HG02610 (cell line): ENCODE data around the gene PNMA8B.
"Not testable (repeated sequence)": the region's sequence is repeated elsewhere in the genome, so short reads cannot be mapped to it uniquely, and the experiment has no call there.

ENCODE experiments used
- ATAC-seq: cut with Tn5 transposase; IDR thresholded peaks from one replicate; pipeline ENCODE4 v1.9.1; 2021; ENCODE audit warnings: mild to moderate bottlenecking, moderate library complexity; ENCODE audit not compliant: unreplicated experiment

The PNMA8B gene

GRCh38 chr19:46495786-46496099, at the start of gene PNMA8B:
Gene PNMA8B, minus strand, starts transcription at chr19:46495867. Its CDS starts 402 bp downstream, at chr19:46495465.
- ATAC-seq, result no peak

DNA sequence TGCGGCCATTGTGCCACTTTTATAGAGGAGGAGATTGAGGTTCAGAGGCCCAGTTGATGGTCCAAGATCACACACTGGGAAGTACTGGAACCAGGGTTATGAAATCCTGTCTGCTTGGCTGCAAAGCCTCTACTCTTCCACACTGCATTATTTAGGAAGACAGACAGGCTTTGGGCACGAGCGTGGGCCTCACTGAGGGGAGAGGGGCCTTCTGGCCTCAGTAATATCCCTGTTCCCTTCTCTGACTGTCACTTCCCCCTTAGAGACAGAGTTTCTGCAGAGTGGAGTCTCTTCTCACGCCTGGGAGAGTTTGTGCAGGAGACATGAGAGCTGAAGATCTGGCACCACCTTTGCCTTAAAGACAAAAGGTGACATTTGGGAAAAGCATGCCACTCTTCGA, 49.0 kb upstream of the PNMA8B start:
- ATAC-seq, result no peak

GRCh38 chr19:46542428-46543230, 47.0 kb upstream of the PNMA8B start:
- ATAC-seq, result no peak

DNA sequence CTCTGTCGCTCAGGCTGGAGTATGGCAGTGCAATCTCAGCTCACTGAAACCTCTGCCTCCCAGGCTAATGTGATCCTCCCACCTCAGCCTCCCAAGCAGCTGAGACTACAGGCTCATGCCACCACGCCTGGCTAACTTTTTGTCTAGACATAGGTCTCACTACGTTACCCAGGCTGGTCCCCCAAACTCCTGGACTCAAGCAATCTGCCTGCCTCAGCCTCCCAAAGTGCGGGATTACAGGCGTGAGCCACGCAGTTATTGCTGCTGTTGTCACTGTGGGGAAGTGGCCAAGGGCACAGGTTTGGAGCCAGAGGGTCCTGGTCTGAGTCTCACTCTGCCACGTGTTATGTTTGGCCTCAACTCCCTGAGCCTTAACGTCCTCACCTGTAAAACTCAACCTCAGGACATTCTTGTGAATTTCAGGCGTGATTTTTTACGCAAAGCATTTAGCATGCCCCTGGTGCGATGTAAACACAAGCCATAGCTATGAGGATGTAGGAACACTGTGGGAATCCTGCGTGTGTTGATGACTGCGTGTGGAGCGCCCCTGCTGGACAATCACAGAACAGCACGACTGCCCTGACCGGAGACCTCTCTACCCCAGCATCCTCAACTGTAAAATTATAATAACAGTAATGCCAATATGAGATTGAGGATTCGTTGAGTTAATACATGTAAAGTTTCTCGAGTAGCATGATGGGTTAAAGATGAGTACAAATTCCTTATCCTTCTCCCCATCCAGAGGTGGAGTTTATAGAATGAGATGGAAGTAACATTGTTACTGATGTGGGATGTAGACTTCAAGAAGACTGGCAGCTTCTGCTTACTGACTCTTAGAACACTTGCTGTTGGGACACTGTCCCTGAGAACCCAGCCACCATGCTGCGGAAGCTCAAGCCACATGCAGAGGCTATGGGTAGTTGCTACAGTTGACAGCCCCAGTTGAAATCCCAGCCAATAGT, 41.8 kb upstream of the PNMA8B start:
- no peak for ATAC-seq

- ATAC-seq, result no peak
Observed at GRCh38 chr19:46536391-46536790, 40.7 kb upstream of the PNMA8B start.

DNA sequence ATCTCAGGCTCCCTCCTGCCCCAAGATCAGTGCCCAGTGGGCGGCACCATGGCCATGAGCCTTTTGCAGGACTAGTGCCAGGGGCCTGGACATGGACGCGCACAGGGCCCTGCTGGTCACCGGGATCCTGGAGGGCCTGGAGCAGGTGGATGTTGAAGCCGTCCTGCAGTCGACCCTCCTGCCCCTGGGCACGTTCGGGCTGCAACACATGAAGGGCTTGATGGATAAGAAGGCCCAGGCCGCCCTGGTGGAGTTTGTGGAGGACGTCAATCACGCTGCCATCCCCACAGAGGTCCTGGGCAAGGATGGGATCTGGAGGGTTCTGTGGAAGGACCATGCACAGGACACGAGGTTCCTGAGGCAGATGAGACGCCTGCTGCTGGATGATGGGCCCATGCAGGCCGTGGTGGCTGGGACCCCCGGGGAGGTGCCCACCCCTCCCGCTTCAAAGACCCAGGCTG, 38.0 kb upstream of the PNMA8B start:
- ATAC-seq, result no peak

DNA sequence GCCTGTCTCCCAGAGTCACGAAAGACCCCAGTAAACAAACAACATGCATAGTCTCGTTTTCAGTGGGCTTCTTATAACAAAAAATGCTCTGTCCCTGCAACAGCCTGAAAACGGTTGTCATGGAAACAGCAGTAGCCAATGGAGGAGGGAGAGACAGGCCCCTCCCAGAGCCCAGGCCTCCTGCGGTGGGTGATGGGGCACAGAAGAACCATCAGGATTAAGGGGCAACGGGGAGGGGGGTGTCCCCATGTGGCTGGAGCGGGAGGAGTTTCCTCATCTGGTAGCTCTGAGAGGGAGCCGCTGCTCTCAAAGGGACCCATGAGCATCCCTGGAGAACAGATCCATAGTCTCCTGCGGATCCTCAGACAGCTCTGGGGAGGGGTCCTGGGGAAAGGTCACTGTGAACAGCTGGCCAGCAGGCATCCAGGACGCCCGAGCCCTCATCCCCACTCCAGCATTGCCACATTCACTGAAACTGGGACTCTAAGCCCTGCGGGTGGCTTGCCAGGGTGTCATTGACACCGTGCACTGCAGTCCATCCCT, 37.5 kb upstream of the PNMA8B start:
- no peak for ATAC-seq

- ATAC-seq, result no peak
Observed at GRCh38 chr19:46530636-46531035, 35.0 kb upstream of the PNMA8B start.

GRCh38 chr19:46529622-46530451, 34.2 kb upstream of the PNMA8B start:
- ATAC-seq, result no peak

DNA sequence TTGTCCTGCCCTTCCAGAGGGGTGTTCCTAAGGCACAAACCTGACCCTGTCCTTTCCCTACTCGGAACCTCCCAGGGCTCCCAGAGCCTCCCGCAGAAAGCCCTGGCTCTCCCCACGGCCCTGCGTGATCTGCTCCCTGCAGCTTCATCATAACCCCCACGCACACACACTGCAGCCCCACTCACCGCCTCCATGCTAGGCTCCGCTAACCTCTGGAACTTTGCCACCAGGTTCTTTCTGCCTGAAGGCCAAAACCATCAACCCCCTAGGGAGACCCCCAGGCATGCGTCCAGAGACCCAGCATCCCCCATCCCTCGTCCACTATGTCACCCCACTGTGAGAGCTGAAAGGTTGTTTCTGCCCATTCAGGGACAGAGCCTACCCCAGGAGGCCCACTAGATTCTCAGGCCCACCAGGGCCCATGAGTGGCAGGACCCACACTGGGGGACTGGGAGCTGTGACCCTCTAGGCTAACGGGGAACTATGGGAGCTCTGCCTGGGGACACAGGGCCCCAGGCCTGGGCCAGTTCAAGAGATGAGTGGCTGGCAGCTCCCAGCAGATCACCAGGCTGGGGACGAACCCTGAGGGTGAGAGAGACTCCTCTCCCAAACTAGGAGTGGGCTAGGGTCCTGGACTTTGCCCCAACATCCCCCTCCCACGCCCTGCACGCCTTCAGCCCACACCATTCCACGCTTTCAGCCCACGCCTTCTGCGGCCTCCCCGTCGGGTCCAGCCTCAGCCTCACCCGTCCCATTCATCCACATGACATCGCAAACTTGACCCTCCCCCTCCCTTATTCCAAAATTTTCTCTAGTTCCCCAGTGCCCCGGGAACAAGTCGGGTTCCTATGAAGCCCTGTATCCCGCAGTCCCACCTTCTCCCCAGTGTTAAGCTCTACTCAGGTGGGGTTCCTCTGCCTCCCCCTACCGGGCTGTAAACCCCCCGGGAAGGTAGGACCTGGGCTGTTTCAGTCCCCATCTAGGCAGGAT, 33.2 kb upstream of the PNMA8B start:
- no peak for ATAC-seq

GRCh38 chr19:46526801-46527200, 31.1 kb upstream of the PNMA8B start:
- ATAC-seq, result not testable (repeated sequence)

GRCh38 chr19:46524308-46524707, 28.6 kb upstream of the PNMA8B start:
- ATAC-seq, result no peak

- ATAC-seq, result not testable (repeated sequence)
Observed at GRCh38 chr19:46522988-46523387, 27.3 kb upstream of the PNMA8B start.

DNA sequence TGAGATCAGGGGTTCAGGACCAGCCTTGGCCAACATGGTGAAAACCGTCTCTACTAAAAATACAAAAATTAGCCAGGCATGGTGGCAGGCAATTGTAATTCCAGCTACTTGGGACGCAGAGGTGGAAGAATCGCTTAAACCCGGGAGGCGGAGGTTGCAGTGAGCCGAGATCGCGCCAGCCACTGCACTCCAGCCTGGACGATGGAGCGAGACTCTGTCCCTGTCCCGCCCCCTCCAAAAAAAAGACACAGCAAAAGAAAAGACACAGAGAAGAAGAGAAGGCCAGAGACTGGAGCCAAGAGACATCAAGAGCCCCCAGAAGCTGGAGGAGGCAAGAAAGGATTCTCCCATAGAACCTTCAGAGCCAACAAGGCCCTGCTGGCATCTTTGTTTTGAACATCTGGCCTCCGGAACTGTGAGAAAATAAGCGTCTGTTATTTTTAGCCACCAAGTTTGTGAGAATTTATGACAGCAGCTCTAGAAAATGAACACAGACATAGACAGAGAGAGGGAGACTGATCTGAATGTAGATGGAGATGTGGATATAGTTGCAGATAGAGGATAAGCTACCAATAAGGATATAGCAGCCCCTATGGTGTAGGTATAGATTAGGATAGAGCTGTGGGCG, 25.7 kb upstream of the PNMA8B start:
- no peak for ATAC-seq

GRCh38 chr19:46520616-46521015, 24.9 kb upstream of the PNMA8B start:
- no peak for ATAC-seq

DNA sequence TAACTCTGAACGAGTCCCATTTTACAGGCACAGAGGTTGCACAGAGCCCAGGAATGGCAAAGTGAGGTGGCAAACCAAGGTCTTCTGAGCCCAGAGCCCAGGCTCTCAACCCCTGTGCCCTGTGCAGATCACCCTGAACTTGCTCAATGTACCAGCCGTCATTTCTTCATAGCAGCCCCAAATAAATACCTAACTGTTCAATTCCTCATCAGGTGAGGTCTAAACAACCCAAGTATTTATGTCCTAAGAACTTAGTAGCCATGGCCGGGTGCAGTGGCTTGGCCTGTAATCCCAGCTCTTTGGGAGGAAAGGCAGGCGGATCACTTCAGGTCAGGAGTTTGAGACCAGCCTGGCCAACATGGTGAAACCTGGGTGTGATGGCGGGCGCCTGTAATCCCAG, 21.8 kb upstream of the PNMA8B start:
- ATAC-seq, result no peak

DNA sequence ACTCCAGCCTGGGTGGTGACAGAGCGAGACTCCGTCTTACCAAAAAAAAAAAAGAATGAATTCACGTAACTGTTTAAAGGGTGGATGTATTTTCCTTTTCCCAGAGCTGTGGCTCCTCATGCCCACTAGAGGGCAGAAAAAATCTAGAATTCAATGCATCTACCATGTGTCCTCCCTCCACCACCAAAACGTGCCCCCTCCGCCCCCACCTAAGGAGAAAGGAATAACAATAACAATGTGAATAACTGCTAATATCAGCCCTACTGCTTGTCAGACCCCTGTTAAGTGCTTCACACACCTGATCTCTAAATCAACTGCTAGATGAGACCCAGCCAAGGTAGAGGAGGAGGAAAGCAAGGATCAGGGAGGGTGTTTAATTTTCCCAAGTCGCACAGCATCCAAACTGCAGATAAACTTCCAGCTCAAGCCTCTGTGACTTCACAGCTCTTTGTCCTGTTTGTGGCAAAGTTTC, 20.2 kb upstream of the PNMA8B start:
- ATAC-seq, result no peak

GRCh38 chr19:46515290-46515609, 19.6 kb upstream of the PNMA8B start:
- no peak for ATAC-seq
